NCI-H2107 (cell line): Measurements from ENCODE around the gene CYP19A1.
"Not testable (repeated sequence)": the region's sequence is repeated elsewhere in the genome, so short reads cannot be mapped to it uniquely, and the experiment has no call there.

Source experiments
- DNase-seq: peaks from one replicate; lab custom pipeline; 2025; lab: John Stamatoyannopoulos, UW

Gene CYP19A1

DNA sequence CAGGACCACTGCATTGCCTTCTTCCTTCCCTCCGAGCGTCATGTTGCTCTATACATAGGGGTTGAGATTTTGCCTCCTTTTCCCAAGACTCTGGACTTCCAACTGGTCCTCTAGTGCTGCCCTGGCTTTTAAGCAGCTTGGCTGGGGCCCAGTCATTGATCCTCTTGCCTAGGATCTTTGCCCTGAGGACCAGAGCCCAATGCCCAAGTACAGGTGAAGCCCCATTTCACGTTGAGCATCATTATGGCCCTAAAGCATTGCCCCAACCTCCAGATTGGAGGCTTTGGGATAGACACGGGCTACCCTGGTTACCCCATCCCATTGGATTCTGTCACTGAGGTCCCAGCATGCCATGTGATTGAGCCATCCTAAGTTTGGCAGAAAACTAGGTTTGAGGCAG, 47.7 kb downstream of the CYP19A1 start:
- no peak for DNase-seq

DNA sequence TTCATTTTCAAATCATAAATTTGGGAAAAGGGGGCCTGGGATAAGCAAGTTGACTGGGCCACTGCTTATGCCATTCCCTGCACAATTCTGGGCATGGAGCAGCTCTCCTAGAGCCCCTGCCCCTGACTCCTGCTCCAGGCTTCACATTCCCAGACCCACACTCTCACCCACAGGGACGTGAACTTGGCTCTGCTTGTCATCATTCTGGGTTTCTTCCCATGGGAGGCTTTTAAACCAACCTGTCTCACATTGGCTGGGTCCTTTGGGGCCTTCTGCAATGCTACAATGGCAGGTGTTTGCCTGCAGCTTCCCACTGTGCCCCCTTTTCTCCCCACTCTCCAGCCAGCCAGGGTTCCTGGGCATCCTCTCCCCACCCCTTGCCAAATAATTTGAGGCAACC, 49.1 kb downstream of the CYP19A1 start:
- DNase-seq = no peak

DNA sequence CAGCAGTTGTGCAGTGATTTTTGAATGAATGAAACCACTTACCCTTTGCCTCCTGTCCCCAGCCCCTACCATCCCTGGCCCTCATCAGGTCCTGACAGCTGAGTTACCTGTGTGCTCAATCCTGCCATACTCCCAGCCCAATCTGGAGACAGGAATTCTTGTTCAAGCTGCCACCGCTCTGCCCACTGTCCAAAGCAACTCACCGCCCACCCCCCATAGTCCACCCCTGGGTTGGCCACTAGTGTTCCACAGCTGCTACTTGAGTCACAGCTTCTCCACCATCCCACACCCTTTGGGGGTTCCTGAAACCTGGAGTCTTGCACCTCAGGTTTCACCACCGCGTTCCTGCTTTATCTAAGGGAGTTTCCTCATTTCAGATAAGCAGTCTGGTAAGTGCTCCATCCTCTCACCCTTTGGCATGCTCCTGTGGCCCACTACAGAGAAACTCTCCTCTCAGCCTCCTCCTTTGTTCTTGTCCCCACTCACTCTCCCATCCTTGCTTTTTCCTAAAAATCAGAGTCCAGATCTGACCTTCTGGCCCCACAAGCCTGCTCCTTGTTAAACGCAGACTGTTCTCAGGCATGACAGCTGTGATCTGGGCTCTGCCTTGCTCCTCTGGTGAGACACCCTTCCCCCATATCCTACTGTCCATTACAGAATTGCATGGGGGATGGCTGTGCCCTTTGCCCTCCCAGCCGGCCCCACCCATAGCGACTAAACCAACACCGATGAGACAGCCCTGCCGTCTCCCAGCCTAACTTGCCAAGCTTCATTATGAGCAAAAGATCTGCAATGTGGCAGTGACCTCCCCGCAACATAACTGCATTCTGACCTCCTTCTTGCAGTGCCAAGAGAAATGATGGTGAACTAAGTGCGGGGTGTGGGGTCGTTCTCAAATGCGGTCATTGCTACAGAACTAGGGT, 50.0 kb downstream of the CYP19A1 start:
- DNase-seq = no peak

DNA sequence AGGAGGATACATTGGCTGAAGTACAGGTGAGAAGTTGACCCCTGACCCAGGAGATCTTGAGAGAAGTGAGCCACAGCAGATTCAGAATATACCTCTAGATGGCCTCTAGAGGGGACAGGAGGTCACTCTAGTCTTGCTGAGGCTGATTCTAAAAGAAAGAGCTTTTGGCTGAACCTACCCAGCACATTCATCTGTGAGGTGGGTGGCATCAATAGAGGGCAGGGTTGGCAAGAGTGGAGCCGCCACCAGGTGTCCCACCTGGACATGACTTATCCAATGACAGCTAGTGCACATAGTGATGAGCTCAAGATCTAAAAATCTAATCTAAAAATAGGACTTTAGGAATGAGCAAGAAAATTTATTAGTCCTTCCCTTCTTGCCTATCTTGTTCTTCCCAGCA, 51.6 kb downstream of the CYP19A1 start:
- no peak for DNase-seq

DNA sequence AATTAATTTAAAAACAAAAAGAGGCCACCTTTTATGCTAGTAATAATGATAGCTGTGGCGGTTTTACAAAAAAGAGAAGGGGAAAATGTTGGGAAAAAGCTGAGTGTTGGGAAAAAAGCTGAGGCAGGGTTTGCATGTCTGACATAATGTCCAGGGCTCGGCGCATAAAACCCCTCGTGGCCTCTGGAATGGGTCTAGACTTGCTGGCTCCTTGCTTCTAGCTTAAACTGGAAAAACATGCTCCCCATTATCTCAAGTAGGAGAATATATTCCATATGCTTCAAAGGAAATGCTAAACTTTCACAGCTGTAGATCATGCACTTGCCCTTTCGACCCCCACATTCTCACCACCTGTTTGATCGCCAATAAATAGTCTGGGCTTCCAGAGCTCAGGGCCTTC, 53.0 kb downstream of the CYP19A1 start:
- DNase-seq = no peak

DNA sequence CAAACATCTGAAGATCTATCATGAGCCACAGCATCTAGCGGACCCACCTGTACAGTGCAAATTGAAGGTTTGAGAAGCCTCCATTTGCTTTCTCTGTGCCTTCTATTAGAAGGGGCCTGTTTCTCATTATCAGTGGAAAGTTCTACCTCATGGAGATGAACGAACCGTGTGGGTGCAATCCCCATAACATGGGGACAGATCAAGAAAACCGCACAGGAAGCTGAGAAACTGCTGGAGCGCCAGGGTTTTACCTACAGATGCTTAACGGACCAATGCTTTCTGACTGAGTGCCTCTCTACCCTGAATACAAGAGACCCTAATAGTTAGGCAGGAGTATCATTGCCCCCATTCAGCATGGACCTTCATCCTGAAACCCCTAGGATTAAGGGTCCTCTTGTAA, 53.5 kb downstream of the CYP19A1 start:
- DNase-seq = no peak

DNA sequence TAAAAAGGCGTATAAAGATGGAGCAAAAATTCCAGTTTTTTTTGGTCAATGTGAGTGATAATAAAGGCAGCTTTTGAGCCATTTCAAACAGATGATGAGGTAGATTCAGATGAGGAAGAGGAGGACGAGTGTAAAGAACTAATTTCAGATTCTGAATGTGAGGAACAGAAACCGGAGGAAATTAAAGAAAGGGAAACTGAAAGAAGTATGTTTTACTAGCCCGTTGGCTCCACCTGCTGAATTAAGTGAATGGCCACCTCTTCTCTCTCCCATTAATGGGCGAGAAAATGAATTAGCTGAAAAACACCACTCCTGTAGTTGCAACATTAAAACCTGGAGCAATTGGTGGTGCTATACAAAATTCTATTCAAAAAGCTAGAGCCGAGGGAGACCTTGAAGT, 55.4 kb downstream of the CYP19A1 start:
- DNase-seq = no peak

DNA sequence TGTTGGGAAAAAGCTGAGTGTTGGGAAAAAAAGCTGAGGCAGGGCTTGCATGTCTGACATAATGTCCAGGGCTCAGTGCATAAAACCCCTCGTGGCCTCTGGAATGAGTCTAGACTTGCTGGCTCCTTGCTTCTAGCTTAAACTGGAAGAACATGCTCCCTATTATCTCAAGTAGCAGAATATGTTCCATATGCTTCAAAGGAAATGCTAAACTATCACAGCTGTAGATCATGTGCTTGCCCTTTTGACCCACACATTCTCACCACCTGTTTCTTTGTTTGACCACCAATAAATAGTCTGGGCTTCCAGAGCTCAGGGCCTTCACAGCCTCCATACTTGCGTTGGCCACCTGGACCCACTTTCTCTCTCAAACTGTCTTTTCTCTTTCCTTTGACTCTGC, 56.2 kb downstream of the CYP19A1 start:
- not testable (repeated sequence) for DNase-seq

DNA sequence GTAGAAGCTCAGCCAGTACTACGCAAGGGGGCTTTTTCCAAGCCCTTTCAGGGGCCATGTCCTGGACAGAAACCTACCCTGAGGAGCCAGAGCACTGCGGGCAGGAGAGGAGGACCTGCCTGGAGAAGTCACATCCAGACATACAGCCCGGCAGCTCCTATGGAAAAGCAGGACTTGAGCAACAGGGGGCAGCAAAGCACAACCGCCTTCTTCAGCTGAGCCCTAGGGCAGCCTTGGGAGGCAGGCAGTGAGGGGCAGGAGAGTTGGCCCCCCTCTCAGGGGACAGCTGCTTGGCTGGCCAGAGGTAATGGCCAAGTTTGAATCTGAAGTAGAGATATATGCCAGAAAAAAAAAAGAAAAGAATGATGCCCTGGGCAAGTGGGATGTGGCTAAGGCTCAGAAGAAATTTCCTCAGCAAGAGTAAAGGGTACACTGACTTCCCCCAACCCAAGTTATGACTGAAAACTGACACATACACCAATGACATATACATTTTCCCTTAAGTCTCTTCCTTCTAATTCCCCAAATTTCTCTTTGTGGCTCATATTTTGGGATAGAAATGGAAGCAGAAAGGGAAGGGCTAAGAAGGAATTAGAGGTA, 56.9 kb downstream of the CYP19A1 start:
- DNase-seq = no peak

DNA sequence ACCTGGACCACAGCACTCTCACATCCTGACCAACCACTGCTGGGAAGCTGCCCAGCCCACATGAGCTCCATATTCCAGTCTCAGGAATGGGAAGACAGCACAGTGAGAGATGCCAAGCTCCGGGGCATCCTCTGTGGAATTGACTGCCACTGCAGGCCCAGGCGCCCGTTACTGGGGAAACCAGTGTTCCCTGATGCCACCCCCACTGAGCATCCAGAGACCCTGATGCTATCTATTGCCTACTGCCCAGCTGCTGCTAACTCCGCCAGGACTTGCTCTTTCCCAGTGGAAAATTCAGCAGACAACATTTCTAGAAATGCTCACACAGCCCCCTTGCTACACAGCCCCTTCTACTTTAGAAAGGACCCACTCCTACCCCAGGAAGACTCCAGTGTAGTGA, 57.6 kb downstream of the CYP19A1 start:
- DNase-seq = no peak

DNA sequence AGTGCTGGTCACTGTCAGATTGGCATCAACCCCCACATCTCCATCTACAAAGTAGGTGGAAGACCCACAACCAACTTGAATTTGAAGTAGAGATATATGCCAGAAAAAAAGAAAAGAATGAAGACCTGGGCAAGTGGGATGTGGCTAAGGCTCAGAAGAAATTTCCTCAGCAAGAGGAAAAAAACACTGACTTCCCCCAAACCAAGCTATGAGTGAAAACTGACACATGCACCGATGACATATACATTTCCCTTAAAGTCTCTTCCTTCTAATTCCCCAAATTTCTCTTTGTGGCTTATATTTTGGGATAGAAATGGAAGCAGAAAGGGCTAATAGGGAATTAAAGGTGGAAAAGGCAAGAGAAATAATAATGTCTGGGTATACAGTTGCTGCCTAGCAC, 59.0 kb downstream of the CYP19A1 start:
- DNase-seq = no peak

DNA sequence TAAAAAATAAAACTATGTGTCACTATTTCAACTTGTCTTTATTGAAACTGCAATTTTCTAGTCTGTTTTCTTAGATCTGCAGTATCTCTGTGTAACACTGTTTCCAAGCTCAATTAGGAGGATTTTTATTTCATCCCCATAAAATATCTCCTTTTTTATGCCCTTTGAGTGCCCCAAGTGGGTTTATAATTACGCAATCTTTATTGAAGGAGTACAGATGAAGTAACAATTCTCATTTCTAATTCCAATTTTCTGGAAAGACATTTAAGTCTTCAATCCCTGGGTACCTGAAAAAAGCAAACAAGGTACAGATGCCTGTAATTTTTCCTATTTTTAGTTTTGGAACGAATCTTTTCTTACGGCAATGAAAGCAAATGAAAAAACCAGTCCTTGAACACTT, 61.3 kb downstream of the CYP19A1 start:
- DNase-seq = no peak

DNA sequence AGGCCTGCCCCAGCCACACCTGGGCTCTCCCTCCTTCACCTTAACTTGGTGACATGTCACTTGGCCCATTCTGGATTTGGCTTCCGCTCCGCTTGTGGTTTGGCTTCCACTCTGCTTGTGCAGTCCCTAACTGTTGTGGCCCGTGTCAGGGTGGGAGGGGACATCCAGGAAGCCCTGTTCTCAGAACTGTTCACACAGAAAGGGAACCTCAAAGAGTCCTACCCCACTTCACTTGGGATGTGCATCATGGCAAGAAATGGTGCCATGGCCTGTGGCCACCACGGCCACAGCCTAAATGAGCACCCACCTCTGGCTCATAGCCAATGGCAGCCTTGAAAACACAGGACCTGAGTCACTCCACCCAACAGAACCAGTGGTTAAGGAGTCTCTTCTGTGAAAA, 63.4 kb downstream of the CYP19A1 start:
- no peak for DNase-seq

DNA sequence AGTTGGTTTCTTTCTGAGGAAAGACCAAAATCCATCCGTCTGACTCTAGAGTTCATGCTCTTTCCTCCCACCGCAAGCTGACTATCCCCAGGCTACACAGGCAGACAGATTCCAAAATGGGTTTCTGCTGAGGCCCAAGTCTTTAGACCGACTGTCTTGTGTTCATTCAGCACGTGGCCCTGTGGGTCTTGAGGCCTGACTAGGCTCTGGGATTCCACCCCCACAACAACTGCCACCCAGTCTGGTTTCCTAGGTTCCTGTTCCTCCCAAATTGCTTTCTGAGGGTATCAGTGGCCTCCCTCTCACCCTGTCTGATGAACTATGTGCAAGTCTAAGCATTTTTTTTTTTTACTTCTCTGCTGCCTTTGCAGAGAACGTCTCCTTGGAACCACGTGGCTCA, 67.7 kb downstream of the CYP19A1 start:
- no peak for DNase-seq

DNA sequence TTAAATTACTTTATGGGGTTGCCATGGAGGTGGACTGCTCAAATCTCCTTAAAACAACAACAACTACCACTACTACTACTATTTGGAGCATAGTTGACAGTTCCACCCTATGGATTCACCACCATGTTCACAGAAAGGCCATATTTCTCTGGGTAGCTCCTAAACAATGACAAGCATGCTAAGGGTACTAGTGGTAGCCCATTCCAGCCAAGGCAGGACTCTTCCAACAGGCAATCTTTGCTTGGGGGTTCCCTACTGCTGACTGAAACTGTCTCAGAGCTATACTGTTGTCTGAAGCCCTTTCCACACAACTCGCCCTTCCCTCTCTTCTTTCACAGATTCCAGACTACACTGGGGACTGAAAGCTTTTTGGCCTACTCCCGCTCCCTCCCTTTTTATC, 68.9 kb downstream of the CYP19A1 start:
- no peak for DNase-seq

DNA sequence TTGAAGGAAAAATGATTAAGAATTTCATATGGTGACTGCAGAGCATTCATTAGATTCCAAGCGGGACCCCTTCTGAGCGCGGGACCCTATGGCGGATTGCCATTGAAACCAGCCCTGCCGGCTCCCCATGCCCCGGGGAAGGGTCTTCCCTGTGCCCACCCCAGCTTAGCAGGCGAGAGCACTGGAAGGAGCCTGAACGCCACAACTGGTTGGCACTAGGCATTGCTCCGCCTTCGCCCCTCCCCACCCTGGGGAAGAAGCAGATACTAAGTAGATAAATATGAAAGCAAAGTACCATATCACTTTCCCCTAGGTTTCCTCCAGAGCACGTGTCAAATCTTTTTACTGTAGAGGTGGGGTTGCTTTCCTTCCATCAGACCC, 70.7 kb downstream of the CYP19A1 start:
- no peak for DNase-seq

DNA sequence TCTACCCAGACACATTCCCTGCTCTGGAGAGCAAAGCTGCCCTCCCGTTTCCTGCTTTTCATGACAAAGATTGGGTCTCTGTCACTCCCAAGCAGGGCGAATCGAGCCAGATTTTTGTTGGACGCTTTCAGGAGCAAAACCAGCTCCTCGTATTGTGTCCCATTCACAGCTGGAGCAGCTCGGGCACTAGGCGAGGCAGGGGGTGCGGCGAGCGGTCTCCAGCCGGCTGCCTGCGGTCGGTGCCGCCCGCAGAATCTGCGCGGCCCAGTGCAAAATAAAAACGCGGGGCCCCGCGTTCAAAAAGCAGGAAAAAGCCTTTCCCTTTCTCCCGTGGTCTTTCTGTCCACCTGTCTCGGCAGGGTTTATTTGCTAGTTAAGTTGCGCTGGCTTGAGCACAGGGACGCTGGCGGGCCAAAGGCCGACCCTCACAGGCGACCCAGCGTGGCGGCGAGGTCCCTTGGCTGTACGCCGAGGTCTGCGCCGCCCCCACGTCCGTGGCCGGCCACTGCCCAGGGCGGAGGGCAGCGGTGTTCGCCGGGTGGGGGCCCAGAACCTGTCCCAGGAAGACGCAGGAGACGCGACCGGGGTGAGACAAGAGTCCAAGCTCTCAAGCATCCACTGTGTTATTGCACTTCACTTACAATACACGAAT, 71.2 kb downstream of the CYP19A1 start:
- DNase-seq = no peak

DNA sequence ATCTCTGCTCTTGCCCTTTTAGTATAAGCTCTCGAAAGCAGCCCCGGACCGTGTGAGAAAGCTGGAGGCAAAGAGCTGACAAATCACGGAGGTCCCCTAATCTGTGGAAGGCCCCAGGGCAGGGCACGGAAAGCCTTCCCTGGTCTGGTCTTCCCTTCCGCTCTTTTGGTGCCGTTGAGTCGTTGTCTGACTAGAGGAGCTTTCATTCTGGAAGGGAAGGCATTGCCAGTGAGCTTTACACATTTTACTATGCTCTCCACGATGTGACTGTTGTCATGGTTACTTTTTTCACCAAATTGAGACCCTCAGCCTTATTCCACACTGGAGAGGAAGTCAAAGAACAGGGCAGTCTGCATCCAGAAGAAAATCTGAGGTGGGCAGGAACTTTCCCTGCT, 71.7 kb downstream of the CYP19A1 start:
- no peak for DNase-seq

DNA sequence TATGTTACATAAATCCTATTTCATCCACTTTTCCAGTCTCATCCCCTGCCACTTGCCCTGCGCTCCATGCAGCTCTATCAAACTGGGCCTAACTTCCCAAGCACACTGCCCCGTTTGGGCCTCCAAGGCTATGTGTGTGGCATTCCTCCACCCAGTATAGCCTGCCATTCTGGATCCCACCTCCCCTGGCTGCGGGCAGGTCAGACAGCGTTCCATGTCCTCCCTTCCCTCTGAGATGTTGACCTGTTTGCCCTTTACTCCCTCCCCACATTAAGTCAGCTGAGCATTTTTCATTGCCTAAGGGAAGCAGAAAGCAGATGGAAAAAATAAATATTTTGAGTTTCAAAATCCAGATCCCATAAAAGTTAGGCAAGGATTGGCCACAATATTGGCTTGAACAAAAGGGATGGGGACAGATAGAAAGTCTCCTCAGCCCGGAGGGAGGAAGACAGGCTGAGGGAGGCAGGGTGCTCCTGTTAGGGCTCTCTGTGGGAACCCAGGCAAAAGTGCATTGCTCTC, 73.3 kb downstream of the CYP19A1 start:
- no peak for DNase-seq

DNA sequence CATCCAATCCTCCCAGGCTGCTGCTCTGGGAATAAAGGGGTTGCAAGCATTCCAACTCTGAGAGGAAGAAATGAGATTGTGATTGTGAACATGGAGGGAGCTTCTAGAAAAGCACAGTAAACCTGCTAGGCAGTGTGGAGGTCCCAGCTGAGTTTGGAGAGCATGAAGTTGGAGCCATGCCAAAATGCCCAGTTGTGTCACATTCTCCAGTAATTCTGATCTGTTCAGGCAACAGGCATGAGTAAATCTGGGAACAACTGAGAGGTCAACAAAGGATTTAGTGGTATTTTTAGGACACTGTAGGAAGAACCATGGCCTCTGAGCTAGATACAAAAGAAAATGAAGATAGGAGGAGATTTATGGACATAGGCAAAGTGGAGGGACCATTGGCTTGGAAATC, 74.7 kb downstream of the CYP19A1 start:
- DNase-seq = no peak

DNA sequence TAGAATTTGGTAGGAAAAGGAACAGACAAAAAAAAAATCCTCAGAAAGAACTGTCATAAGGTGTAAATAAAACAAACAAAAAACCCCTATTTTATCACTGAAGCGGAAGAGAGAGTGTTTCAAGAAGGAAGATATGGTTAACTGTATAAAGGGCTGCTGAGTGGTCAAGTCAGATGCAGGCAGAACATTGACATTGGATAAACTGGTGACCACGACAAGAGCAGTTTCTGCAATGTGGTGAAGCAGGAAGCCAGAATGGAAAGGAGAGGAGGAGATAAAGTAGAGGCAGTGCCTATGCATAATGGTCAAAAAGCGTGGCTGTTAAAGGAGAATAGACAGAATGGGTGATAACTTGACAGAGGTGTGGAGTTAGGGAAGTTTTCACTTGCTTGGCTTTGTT, 75.3 kb downstream of the CYP19A1 start:
- no peak for DNase-seq

DNA sequence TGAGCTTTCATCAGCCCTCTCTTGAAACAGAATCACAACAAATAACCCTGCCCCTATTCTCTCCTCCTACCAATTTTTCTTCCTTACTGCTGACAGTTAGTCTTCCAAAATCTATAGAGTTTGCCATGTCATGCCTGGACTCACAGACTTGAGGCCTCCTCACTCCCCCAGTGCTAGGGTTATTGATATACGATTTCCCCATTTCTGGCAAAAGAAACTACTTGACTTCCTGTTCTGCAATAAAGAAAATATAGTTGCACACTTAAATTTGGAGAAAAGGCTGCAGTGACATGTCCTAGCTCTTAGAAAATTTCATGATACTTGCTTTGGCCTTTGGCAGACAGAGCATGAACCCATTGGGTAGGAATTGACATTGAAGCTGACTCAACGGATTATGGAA, 75.9 kb downstream of the CYP19A1 start:
- DNase-seq = no peak

DNA sequence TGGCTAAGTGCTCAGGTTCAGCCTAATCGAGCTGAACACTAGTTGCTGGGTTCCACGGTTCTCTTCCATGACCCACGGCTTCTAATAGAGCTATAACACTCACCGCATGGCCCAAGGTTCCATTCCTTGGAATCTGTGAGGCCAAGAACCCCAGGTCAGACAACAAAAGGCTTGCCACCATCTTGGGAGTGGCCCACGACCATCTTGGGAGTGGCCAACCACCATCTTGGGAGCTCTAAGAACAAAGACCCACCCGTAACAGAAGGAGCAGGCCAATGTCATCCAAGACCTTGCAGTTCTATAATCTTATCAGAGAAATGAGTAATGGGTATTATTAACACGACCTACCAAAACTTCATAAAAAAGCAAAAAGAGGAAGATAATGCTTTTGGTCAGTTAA, 77.3 kb downstream of the CYP19A1 start:
- not testable (repeated sequence) for DNase-seq
